ENCODE results near the gene PTPN23.

- no peak for TF ChIP-seq ZNF660 (CRISPR knock-in tag; IDR thresholded peaks at IDR 0.05; ENCODE audit: borderline replicate concordance, low read depth)
- no peak for TF ChIP-seq CTCF (CRISPR knock-in tag; IDR thresholded peaks at IDR 0.05)
- TF ChIP-seq GTF2F1 (IDR thresholded peaks at IDR 0.05; ENCODE audit: low read length), result no peak
- no peak for TF ChIP-seq DPF2 (CRISPR knock-in tag; IDR thresholded peaks at IDR 0.05; ENCODE audit: borderline replicate concordance, low read depth)
- TF ChIP-seq ETV5 (CRISPR knock-in tag; IDR thresholded peaks at IDR 0.05; ENCODE audit: borderline replicate concordance), result no peak
- TF ChIP-seq ZNF740 (CRISPR knock-in tag; IDR thresholded peaks at IDR 0.05), result no peak
- TF ChIP-seq ZBTB33 (CRISPR knock-in tag; IDR thresholded peaks at IDR 0.05), result no peak
- no peak for TF ChIP-seq THRA (CRISPR knock-in tag; IDR thresholded peaks at IDR 0.05; ENCODE audit: borderline replicate concordance)
Measured at GRCh38 chr3:47348411-47349154, 32.2 kb upstream of the PTPN23 start.

All from HepG2 (cell line).